NB4 (cell line): Measurements from ENCODE around the gene LDLRAD2.

Experiments
- CTCF ChIP-seq: IDR thresholded peaks from one replicate; pipeline ENCODE4 v1.5.1; 2012; ENCODE audit warnings: low read depth, low read length
- MAX ChIP-seq: IDR thresholded peaks from 2 replicates; pipeline ENCODE4 v1.6.1; 2011; ENCODE audit warnings: low read depth, low read length
- MYC ChIP-seq: IDR thresholded peaks from 2 replicates; pipeline ENCODE4 v1.6.1; 2011; ENCODE audit warnings: low read depth, low read length
- POLR2A ChIP-seq: IDR thresholded peaks from 2 replicates; pipeline ENCODE4 v1.6.1; 2011; ENCODE audit warnings: mild to moderate bottlenecking; ENCODE audit not compliant: insufficient read length; ENCODE audit errors: extremely low read depth

- TF ChIP-seq CTCF (no peak), POLR2A (no peak), MAX (no peak), MYC (no peak)
Measured at GRCh38 chr1:21843996-21844395, 31.9 kb downstream of the LDLRAD2 start.
